B cell (primary cell): ENCODE measurements around the gene COA8. TPM values are rescaled to one million over a fixed set of nuclear protein-coding genes. Genes with fewer than 3 reads are reported as not detected.

Experiments used
- ATAC-seq: fragments of 200-7000 bp; cut with Tn5 transposase; one replicate; pipeline ENCODE4 v1.10.0; 2021; ENCODE audit warnings: low read depth, mild to moderate bottlenecking, moderate number of reproducible peaks, moderate library complexity
- CTCF ChIA-PET: fragments of 350-600 bp; sonication (Branson Sonifier 250); formaldehyde crosslinking; loops from one replicate; lab custom pipeline; 2021; ENCODE audit warnings: antibody characterized with exemption, inconsistent platforms; lab: Charles Lee
- POLR2A ChIA-PET: fragments of 350-600 bp; sonication (Branson Sonifier 250); formaldehyde crosslinking; loops from one replicate; lab custom pipeline; 2021; ENCODE audit warnings: antibody characterized with exemption; lab: Charles Lee
- DNase-seq: peaks from one replicate; pipeline ENCODE4 v3.0.0; 2013
- H2AFZ ChIP-seq: 2 replicates; pipeline ENCODE4 v1.6.1; 2012; ENCODE audit warnings: mild to moderate bottlenecking, low read depth, low read length; ENCODE audit not compliant: insufficient read depth, poor library complexity, severe bottlenecking
- H3K27ac ChIP-seq, 2 donors: 1 replicate in 1 of 2; 2 replicates in 1 of 2; pipeline ENCODE4 v1.5.1; 2012 to 2013; ENCODE audit warnings: low read length in 2 of 2, mild to moderate bottlenecking in 2 of 2, moderate library complexity in 1 of 2
- H3K27me3 ChIP-seq, 4 experiments: fragments of 200-600 bp in 1 of 4; sonication (generic) in 1 of 4; replicated peaks in 1 of 4; 1 replicate in 2 of 4; 2 replicates in 2 of 4; pipeline versions ENCODE4 v1.6.1 to v1.7.0; 2013 to 2016; ENCODE audit warnings: low read length in 3 of 4, mild to moderate bottlenecking in 2 of 4, mixed read lengths in 1 of 4, moderate library complexity in 1 of 4; ENCODE audit not compliant: insufficient read depth in 4 of 4, control insufficient read depth in 3 of 4; ENCODE audit errors: control extremely low read depth in 1 of 4
- H3K36me3 ChIP-seq, 2 experiments: replicated peaks in 1 of 2; 1 replicate in 1 of 2; 2 replicates in 1 of 2; pipeline versions ENCODE4 v1.6.1 to v1.7.1; 2013; ENCODE audit warnings: low read length in 1 of 2; ENCODE audit not compliant: insufficient read depth in 2 of 2, control insufficient read depth in 1 of 2; ENCODE audit errors: control extremely low read depth in 1 of 2, extremely low read depth in 1 of 2
- H3K4me1 ChIP-seq, 2 donors: fragments of 200-600 bp in 1 of 2; sonication (generic) in 1 of 2; 1 replicate in 1 of 2; 2 replicates in 1 of 2; pipeline versions ENCODE4 v1.5.1 to v1.6.1; 2013 to 2017; ENCODE audit warnings: low read length in 2 of 2; ENCODE audit not compliant: control insufficient read depth in 2 of 2, insufficient read depth in 2 of 2
- H3K4me2 ChIP-seq: replicated peaks from 2 replicates; pipeline ENCODE3; 2012; ENCODE audit warnings: mild to moderate bottlenecking, low read depth, low read length; ENCODE audit not compliant: poor library complexity, severe bottlenecking
- H3K4me3 ChIP-seq, 5 experiments: fragments of 200-600 bp in 1 of 5; sonication (generic) in 1 of 5; 1 replicate in 3 of 5; 2 replicates in 2 of 5; pipeline versions ENCODE4 v1.5.1 to v1.7.0; 2011 to 2016; ENCODE audit warnings: low read length in 4 of 5, mild to moderate bottlenecking in 4 of 5, low read depth in 2 of 5, control low read depth in 1 of 5, moderate library complexity in 1 of 5; ENCODE audit not compliant: insufficient read depth in 1 of 5; ENCODE audit errors: control extremely low read depth in 1 of 5, extremely low read depth in 1 of 5
- H3K79me2 ChIP-seq: fragments of 200-600 bp; sonication (generic); one replicate; pipeline ENCODE4 v1.6.0; 2016; ENCODE audit warnings: low read length; ENCODE audit not compliant: control insufficient read depth, insufficient read depth
- H3K9ac ChIP-seq: fragments of 200-600 bp; sonication (generic); 2 replicates; pipeline ENCODE4 v1.6.1; 2017; ENCODE audit warnings: mild to moderate bottlenecking, low read length, moderate library complexity
- H3K9me3 ChIP-seq, 3 donors: one replicate each; pipeline versions ENCODE4 v1.6.1 to v1.7.1; 2013; ENCODE audit warnings: low read length in 2 of 3; ENCODE audit not compliant: control insufficient read depth in 2 of 3, insufficient read depth in 1 of 3; ENCODE audit errors: control extremely low read depth in 1 of 3
- H4K20me1 ChIP-seq: 2 replicates; pipeline ENCODE4 v1.6.0; 2012; ENCODE audit warnings: mild to moderate bottlenecking, low read length; ENCODE audit not compliant: insufficient read depth, control insufficient read depth, poor library complexity, severe bottlenecking
- H3K27ac Mint-ChIP-seq: one replicate; pipeline ENCODE4 v1.8.0; 2021; ENCODE audit warnings: mixed read lengths
- H3K27me3 Mint-ChIP-seq: one replicate; pipeline ENCODE4 v1.8.0; 2021; ENCODE audit warnings: mixed read lengths
- H3K4me1 Mint-ChIP-seq: one replicate; pipeline ENCODE4 v1.8.0; 2021; ENCODE audit warnings: mixed read lengths
- H3K4me3 Mint-ChIP-seq: one replicate; pipeline ENCODE4 v1.8.0; 2021; ENCODE audit warnings: mixed read lengths
- H3K9me3 Mint-ChIP-seq: one replicate; pipeline ENCODE4 v1.8.0; 2022; ENCODE audit warnings: mixed read lengths; ENCODE audit not compliant: insufficient read depth
- EZH2 ChIP-seq: IDR thresholded peaks from 2 replicates; pipeline ENCODE4 v1.6.1; 2012; ENCODE audit warnings: borderline replicate concordance, low read depth, mild to moderate bottlenecking, moderate library complexity, low read length; ENCODE audit not compliant: insufficient read depth, poor library complexity, severe bottlenecking
- WGBS: methylation state at CpG from one replicate; pipeline ENCODE4 v1.1.5; 2013; ENCODE audit warnings: missing lambda C conversion rate; ENCODE audit not compliant: insufficient coverage; 5-methylcytosine and 5-hydroxymethylcytosine counted together
- intact Hi-C: fragments of 100-400 bp; cut with micrococcal nuclease; formaldehyde crosslinking; loops from one replicate; pipeline ENCODE4 v1.10.0; 2022
- polyA plus RNA-seq: library from polyadenylated mRNA; depleted of rRNA; stranded (reverse); fragments of >200 nt; gene quantifications from 2 replicates; pipeline ENCODE4 v1.2.3, GENCODE V29; 2012
- total RNA-seq, 2 donors: library from RNA; stranded (reverse); fragments of 120-200 nt in 1 of 2; gene quantifications; 1 replicate in 1 of 2; 2 replicates in 1 of 2; pipeline versions ENCODE4 v1.2.3 to v1.2.4, GENCODE V29; 2013 to 2022
- TF ChIP-seq, protein P1 (sequence below): fragments of 200-600 bp; IDR thresholded peaks from one replicate; pipeline ENCODE4 v1.8.0; 2022; ENCODE audit warnings: antibody characterized with exemption, mild to moderate bottlenecking

COA8 gene
- total and polyA plus RNA-seq, 2 donors (not counting 1 experiment from before 2014, with no cell fraction given), result 7.5 to 24.9 TPM

DNA sequence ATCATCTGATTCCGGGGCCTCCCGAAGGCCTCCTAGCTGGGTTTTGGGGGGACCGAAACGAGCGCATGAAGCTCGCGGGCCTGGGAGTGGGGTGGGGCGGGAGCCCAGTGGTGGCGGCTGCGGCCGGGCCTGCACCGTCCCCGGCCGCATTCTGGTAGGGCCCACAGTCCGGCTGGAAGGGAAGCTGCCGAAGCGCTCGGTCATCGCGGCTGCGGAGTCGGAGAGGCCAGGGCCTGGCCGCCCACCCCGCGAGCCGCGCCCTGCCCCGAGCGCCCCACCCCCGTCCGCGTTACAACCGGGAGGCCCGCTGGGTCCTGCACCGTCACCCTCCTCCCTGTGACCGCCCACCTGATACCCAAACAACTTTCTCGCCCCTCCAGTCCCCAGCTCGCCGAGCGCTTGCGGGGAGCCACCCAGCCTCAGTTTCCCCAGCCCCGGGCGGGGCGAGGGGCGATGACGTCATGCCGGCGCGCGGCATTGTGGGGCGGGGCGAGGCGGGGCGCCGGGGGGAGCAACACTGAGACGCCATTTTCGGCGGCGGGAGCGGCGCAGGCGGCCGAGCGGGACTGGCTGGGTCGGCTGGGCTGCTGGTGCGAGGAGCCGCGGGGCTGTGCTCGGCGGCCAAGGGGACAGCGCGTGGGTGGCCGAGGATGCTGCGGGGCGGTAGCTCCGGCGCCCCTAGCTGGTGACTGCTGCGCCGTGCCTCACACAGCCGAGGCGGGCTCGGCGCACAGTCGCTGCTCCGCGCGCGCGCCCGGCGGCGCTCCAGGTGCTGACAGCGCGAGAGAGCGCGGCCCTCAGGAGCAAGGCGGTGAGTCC lies 66.1 kb downstream of the COA8 start, which contains the start of gene KLC1:
Gene KLC1, plus strand, starts transcription at position 528 of the 819 bp plus-strand sequence. CDS start 25,354 bp downstream, outside the sequence.
- no peak for TF ChIP-seq EZH2
- TF ChIP-seq, protein P1, sequence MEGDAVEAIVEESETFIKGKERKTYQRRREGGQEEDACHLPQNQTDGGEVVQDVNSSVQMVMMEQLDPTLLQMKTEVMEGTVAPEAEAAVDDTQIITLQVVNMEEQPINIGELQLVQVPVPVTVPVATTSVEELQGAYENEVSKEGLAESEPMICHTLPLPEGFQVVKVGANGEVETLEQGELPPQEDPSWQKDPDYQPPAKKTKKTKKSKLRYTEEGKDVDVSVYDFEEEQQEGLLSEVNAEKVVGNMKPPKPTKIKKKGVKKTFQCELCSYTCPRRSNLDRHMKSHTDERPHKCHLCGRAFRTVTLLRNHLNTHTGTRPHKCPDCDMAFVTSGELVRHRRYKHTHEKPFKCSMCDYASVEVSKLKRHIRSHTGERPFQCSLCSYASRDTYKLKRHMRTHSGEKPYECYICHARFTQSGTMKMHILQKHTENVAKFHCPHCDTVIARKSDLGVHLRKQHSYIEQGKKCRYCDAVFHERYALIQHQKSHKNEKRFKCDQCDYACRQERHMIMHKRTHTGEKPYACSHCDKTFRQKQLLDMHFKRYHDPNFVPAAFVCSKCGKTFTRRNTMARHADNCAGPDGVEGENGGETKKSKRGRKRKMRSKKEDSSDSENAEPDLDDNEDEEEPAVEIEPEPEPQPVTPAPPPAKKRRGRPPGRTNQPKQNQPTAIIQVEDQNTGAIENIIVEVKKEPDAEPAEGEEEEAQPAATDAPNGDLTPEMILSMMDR, result no peak
- peak; percentile 74 for ATAC-seq
- Histone ChIP-seq H3K27ac (peak within 1 kb of the TSS; percentile 73 to 83), H3K36me3 (no peaks in the 10 kb centered on the region), H3K4me2 (peak within 1 kb of the TSS; percentile 99), H2AFZ (peak within 1 kb of the TSS; percentile 92), H3K4me1 (peaks cover 41 to 46% of the 10 kb centered on the region in 2 donors), H3K9ac (peak within 1 kb of the TSS; percentile 90), H3K79me2 (peaks cover 56% of the 10 kb centered on the region), H3K9me3 (no peaks in the 10 kb centered on the region), H4K20me1 (peaks cover 34% of the 10 kb centered on the region), H3K4me3 (peak within 1 kb of the TSS; percentile 66 to 86 (median 75)), H3K27me3 (no peaks in the 10 kb centered on the region)
- Mint-ChIP-seq H3K9me3 (no peaks in the 10 kb centered on the region), H3K4me1 (peaks cover 55% of the 10 kb centered on the region), H3K27me3 (no peaks in the 10 kb centered on the region), H3K4me3 (peak within 1 kb of the TSS; percentile 88), H3K27ac (peak within 1 kb of the TSS; percentile 95)
- ChIA-PET CTCF (no interaction called here), POLR2A (interaction anchor here (0.7 to 1.1 kb wide), 3 partner anchors 62 to 295 kb away, joined by 3 to 5 read pairs (median 5); partner anchors contain the start of gene EIF5)
- peak; percentile 90 for DNase-seq
- WGBS, result under 1% methylated on average over 97 of the region's 97 CpGs
- intact Hi-C loops, result loop anchor here (1.0 to 5.0 kb wide), 5 partner anchors 50 to 242 kb away; partner anchors contain the start of genes BAG5, COA8, MARK3 and XRCC3
